GM21423 (cell line): Measurements from ENCODE around the gene TRAPPC11.

Experiments used
- ATAC-seq: cut with Tn5 transposase; IDR thresholded peaks from one replicate; pipeline ENCODE4 v1.9.1; 2021; ENCODE audit warnings: mild to moderate bottlenecking, moderate library complexity; ENCODE audit not compliant: unreplicated experiment

Gene TRAPPC11

GRCh38 chr4:183636923-183637322 lies 22.2 kb upstream of the TRAPPC11 start:
- ATAC-seq = no peak

GRCh38 chr4:183637461-183637860 lies 21.6 kb upstream of the TRAPPC11 start:
- ATAC-seq = no peak

GRCh38 chr4:183638436-183638835 lies 20.7 kb upstream of the TRAPPC11 start:
- ATAC-seq = no peak

GRCh38 chr4:183639291-183639690 lies 19.8 kb upstream of the TRAPPC11 start:
- no peak for ATAC-seq

- no peak for ATAC-seq
These were observed 13.8 kb upstream of the TRAPPC11 start for GRCh38 chr4:183645326-183645725.

- ATAC-seq = no peak
These were observed 1.5 kb upstream of the TRAPPC11 start for GRCh38 chr4:183657564-183657963.

GRCh38 chr4:183658362-183659028 lies 598 bp upstream of the TRAPPC11 start:
- ATAC-seq = no peak

GRCh38 chr4:183659872-183660242 lies 764 bp downstream of the TRAPPC11 start:
- no peak for ATAC-seq

- no peak for ATAC-seq
These were observed 7.0 kb downstream of the TRAPPC11 start for GRCh38 chr4:183666088-183666487.

- ATAC-seq = no peak
These were observed 11.2 kb downstream of the TRAPPC11 start for GRCh38 chr4:183670251-183670650.

GRCh38 chr4:183670960-183671555 lies 12.0 kb downstream of the TRAPPC11 start:
- no peak for ATAC-seq

- no peak for ATAC-seq
These were observed 15.1 kb downstream of the TRAPPC11 start for GRCh38 chr4:183674153-183674552.

GRCh38 chr4:183675625-183676024 lies 16.5 kb downstream of the TRAPPC11 start:
- ATAC-seq = no peak

- no peak for ATAC-seq
These were observed 22.0 kb downstream of the TRAPPC11 start for GRCh38 chr4:183681119-183681518.

- no peak for ATAC-seq
These were observed 27.4 kb downstream of the TRAPPC11 start for GRCh38 chr4:183686461-183686860.

GRCh38 chr4:183688216-183688615 lies 29.1 kb downstream of the TRAPPC11 start:
- ATAC-seq = no peak

GRCh38 chr4:183691006-183691405 lies 31.9 kb downstream of the TRAPPC11 start:
- ATAC-seq = no peak

- no peak for ATAC-seq
These were observed 32.8 kb downstream of the TRAPPC11 start for GRCh38 chr4:183691897-183692296.

- no peak for ATAC-seq
These were observed 39.8 kb downstream of the TRAPPC11 start for GRCh38 chr4:183698909-183699308.

GRCh38 chr4:183700407-183700806 lies 41.3 kb downstream of the TRAPPC11 start:
- ATAC-seq = no peak

GRCh38 chr4:183702492-183702891 lies 43.4 kb downstream of the TRAPPC11 start:
- ATAC-seq = no peak

GRCh38 chr4:183714626-183715025 lies 55.5 kb downstream of the TRAPPC11 start:
- ATAC-seq = no peak

- ATAC-seq = no peak
These were observed 57.2 kb downstream of the TRAPPC11 start for GRCh38 chr4:183716302-183716701.
